M059J (cell line): ENCODE measurements around the gene CFHR1. TPM values are rescaled to one million over a fixed set of nuclear protein-coding genes. Genes with fewer than 3 reads are reported as not detected.
"Not testable (repeated sequence)": the region's sequence is repeated elsewhere in the genome, so short reads cannot be mapped to it uniquely, and the experiment has no call there.

Experiments used
- DNase-seq: peaks from one replicate; pipeline ENCODE4 v3.0.0-alpha.2; 2012; ENCODE audit warnings: low read depth
- total RNA-seq: library from RNA; depleted of rRNA; stranded (reverse); fragments of >200 nt; shearing (Covaris generic); gene quantifications from 2 replicates; pipeline ENCODE4 v1.2.3, GENCODE V29; 2014; rRNA removed

The CFHR1 gene
- not detected in 2 replicates for total RNA-seq

- DNase-seq = not testable (repeated sequence)
Measured at GRCh38 chr1:196819531-196819930, at the start of gene CFHR1. CFHR1 (plus strand) TSS chr1:196819731; CDS start chr1:196819845, 114 bp downstream.

- not testable (repeated sequence) for DNase-seq
Measured at GRCh38 chr1:196769823-196770222, 49.7 kb upstream of the CFHR1 start.

GRCh38 chr1:196773713-196774112 lies 45.8 kb upstream of the CFHR1 start:
- DNase-seq = no peak

- DNase-seq = no peak
Measured at GRCh38 chr1:196774175-196774574, 45.4 kb upstream of the CFHR1 start.

- DNase-seq = no peak
Measured at GRCh38 chr1:196774603-196775002, 44.9 kb upstream of the CFHR1 start, which contains the start of gene CFHR3. CFHR3 (plus strand) TSS chr1:196774840; CDS start chr1:196774887, 47 bp downstream.

GRCh38 chr1:196777603-196778002 lies 41.9 kb upstream of the CFHR1 start:
- no peak for DNase-seq

- DNase-seq = no peak
Measured at GRCh38 chr1:196779093-196779492, 40.4 kb upstream of the CFHR1 start.

GRCh38 chr1:196791252-196791651 lies 28.3 kb upstream of the CFHR1 start:
- DNase-seq = not testable (repeated sequence)

GRCh38 chr1:196794103-196794502 lies 25.4 kb upstream of the CFHR1 start:
- DNase-seq = not testable (repeated sequence)

- DNase-seq = no peak
Measured at GRCh38 chr1:196797891-196798290, 21.6 kb upstream of the CFHR1 start.

GRCh38 chr1:196801920-196802319 lies 17.6 kb upstream of the CFHR1 start:
- not testable (repeated sequence) for DNase-seq

- no peak for DNase-seq
Measured at GRCh38 chr1:196808529-196809235, 10.8 kb upstream of the CFHR1 start.

- DNase-seq = not testable (repeated sequence)
Measured at GRCh38 chr1:196817442-196817841, 2.1 kb upstream of the CFHR1 start.

GRCh38 chr1:196827860-196828259 lies 8.3 kb downstream of the CFHR1 start:
- peak; percentile 49 for DNase-seq

- not testable (repeated sequence) for DNase-seq
Measured at GRCh38 chr1:196849613-196850492, 30.3 kb downstream of the CFHR1 start.

- DNase-seq = no peak
Measured at GRCh38 chr1:196856053-196856452, 36.5 kb downstream of the CFHR1 start.

GRCh38 chr1:196857188-196857587 lies 37.7 kb downstream of the CFHR1 start:
- no peak for DNase-seq

- no peak for DNase-seq
Measured at GRCh38 chr1:196858811-196859210, 39.3 kb downstream of the CFHR1 start.

- DNase-seq = no peak
Measured at GRCh38 chr1:196860323-196860884, 40.9 kb downstream of the CFHR1 start.

- DNase-seq = peak; percentile 18
Measured at GRCh38 chr1:196861429-196861828, 41.9 kb downstream of the CFHR1 start.

- DNase-seq = no peak
Measured at GRCh38 chr1:196866974-196867373, 47.4 kb downstream of the CFHR1 start.

GRCh38 chr1:196873385-196873784 lies 53.9 kb downstream of the CFHR1 start:
- no peak for DNase-seq
